ENCODE results near the gene SAFB.

GRCh38 chr19:5667751-5668271 is 44.9 kb downstream of the SAFB start:
- TF ChIP-seq POLR2A (IDR thresholded peaks at IDR 0.05; ENCODE audit: low read depth, low read length) (peak; percentile 49; the same call in 1 of the 2 replicates), TAF1 (IDR thresholded peaks at IDR 0.05; ENCODE audit: low read depth, low read length) (no peak), SPI1 (IDR thresholded peaks at IDR 0.05; ENCODE audit: low read depth, low read length) (no peak)

Data from GM12891 (cell line).